Stimulated activated naive CD4-positive, alpha-beta T cell (primary cell): Measurements from ENCODE around the gene ZNF385B.
"Not testable (repeated sequence)": the region's sequence is repeated elsewhere in the genome, so short reads cannot be mapped to it uniquely, and the experiment has no call there.

Source experiments
- DNase-seq, 6 experiments: peaks; one replicate each; lab custom pipeline; 2025; lab: John Stamatoyannopoulos, UW

The ZNF385B gene

GRCh38 chr2:179483131-179483530 lies 378.3 kb downstream of the ZNF385B start:
- DNase-seq: no peak

GRCh38 chr2:179479947-179480346 lies 381.5 kb downstream of the ZNF385B start:
- DNase-seq: no peak

- no peak for DNase-seq
These were observed 382.6 kb downstream of the ZNF385B start for GRCh38 chr2:179478771-179479170.

GRCh38 chr2:179470992-179471391 lies 390.4 kb downstream of the ZNF385B start:
- DNase-seq: no peak

- DNase-seq: no peak
These were observed 391.3 kb downstream of the ZNF385B start for GRCh38 chr2:179470089-179470488.

- no peak for DNase-seq
These were observed 393.5 kb downstream of the ZNF385B start for GRCh38 chr2:179467960-179468359.

GRCh38 chr2:179467111-179467510 lies 394.3 kb downstream of the ZNF385B start:
- DNase-seq: no peak

GRCh38 chr2:179461420-179461819 lies 400.0 kb downstream of the ZNF385B start:
- DNase-seq: no peak

- DNase-seq: no peak
These were observed 401.1 kb downstream of the ZNF385B start for GRCh38 chr2:179460181-179460929.

- not testable (repeated sequence) for DNase-seq
These were observed 403.3 kb downstream of the ZNF385B start for GRCh38 chr2:179458113-179458512.

GRCh38 chr2:179455824-179456223 lies 405.6 kb downstream of the ZNF385B start:
- DNase-seq: no peak

GRCh38 chr2:179455172-179455524 lies 406.3 kb downstream of the ZNF385B start:
- DNase-seq: no peak

GRCh38 chr2:179454443-179455171 lies 406.8 kb downstream of the ZNF385B start:
- no peak for DNase-seq

GRCh38 chr2:179449010-179449409 lies 412.4 kb downstream of the ZNF385B start:
- no peak for DNase-seq

- DNase-seq: no peak
These were observed 413.5 kb downstream of the ZNF385B start for GRCh38 chr2:179447839-179448447.

GRCh38 chr2:179447421-179447820 lies 414.0 kb downstream of the ZNF385B start:
- no peak for DNase-seq

- DNase-seq: no peak
These were observed 414.8 kb downstream of the ZNF385B start for GRCh38 chr2:179446476-179447141.

GRCh38 chr2:179444056-179444455 lies 417.4 kb downstream of the ZNF385B start:
- DNase-seq: no peak

- no peak for DNase-seq
These were observed 418.2 kb downstream of the ZNF385B start for GRCh38 chr2:179443180-179443579.

- no peak for DNase-seq
These were observed 419.2 kb downstream of the ZNF385B start for GRCh38 chr2:179442206-179442605.

GRCh38 chr2:179441551-179441950 lies 419.9 kb downstream of the ZNF385B start:
- DNase-seq: no peak

GRCh38 chr2:179440642-179441251 lies 420.7 kb downstream of the ZNF385B start:
- peak in 2 of 6 experiments; percentile 19 to 32 for DNase-seq
